WERI-Rb-1 (cell line): ENCODE measurements around the gene ATP8B2.

ENCODE experiments used
- DNase-seq: peaks from one replicate; pipeline ENCODE4 v3.0.0-alpha.2; 2020
- H3K27ac ChIP-seq: fragments of 250-450 bp; sonication (Bioruptor Pico); 2 replicates; pipeline ENCODE4 v1.5.1; 2020; ENCODE audit warnings: mild to moderate bottlenecking, moderate library complexity
- H3K27me3 ChIP-seq: fragments of 250-450 bp; sonication (Bioruptor Pico); 2 replicates; pipeline ENCODE4 v1.5.1; 2021; ENCODE audit warnings: mild to moderate bottlenecking, low read depth, moderate library complexity; ENCODE audit not compliant: insufficient read depth, severe bottlenecking
- H3K36me3 ChIP-seq: fragments of 250-450 bp; sonication (Bioruptor Pico); 2 replicates; pipeline ENCODE4 v1.5.1; 2020; ENCODE audit warnings: mild to moderate bottlenecking, moderate library complexity
- H3K4me3 ChIP-seq: 2 replicates; pipeline ENCODE4 v1.5.1; 2011; ENCODE audit warnings: low read depth, mild to moderate bottlenecking, control low read depth, low read length
- H3K9me3 ChIP-seq: fragments of 250-450 bp; sonication (Bioruptor Pico); 2 replicates; pipeline ENCODE4 v1.5.1; 2021; ENCODE audit warnings: mild to moderate bottlenecking, moderate library complexity; ENCODE audit not compliant: severe bottlenecking
- CTCF ChIP-seq: IDR thresholded peaks from 2 replicates; pipeline ENCODE4 v1.5.1; 2011; ENCODE audit warnings: low read depth, mild to moderate bottlenecking, control low read depth, inconsistent platforms, low read length

Gene ATP8B2

GRCh38 chr1:154400381-154400801 lies 75.1 kb downstream of the ATP8B2 start:
- no peak for DNase-seq
- peaks cover 27% of the 10 kb centered on the region for H3K9me3 ChIP-seq
- H3K27ac ChIP-seq = no peak overlapping the region
- no peak overlapping the region for H3K4me3 ChIP-seq
- H3K27me3 ChIP-seq = peaks cover 90% of the 10 kb centered on the region
- no peaks in the 10 kb centered on the region for H3K36me3 ChIP-seq
- no peak for TF ChIP-seq CTCF
